Ureter (tissue), 1 donor: ENCODE results near the gene DDN. TPM values are rescaled to one million over a fixed set of nuclear protein-coding genes. Genes with fewer than 3 reads are reported as not detected.

Source experiments
- DNase-seq: peaks from one replicate; pipeline ENCODE4 v3.0.0-alpha.2; 2020; ENCODE audit warnings: low spot score
- total RNA-seq: library from RNA; stranded (reverse); gene quantifications from one replicate; pipeline ENCODE4 v1.2.4, GENCODE V29; 2023
- donor health status: DM: yes; HTN: yes; CAD: no.

Gene DDN
- 0.10 TPM for total RNA-seq

GRCh38 chr12:48999371-49000131 lies at the start of gene DDN:
TSS of gene DDN (minus strand) at chr12:48999375. CDS start at chr12:48999287, 88 bp downstream.
- no peak for DNase-seq

GRCh38 chr12:49048953-49049352 lies 49.8 kb upstream of the DDN start:
- DNase-seq: no peak

GRCh38 chr12:49046129-49046895 lies 47.1 kb upstream of the DDN start:
- DNase-seq: no peak

GRCh38 chr12:49044660-49045059 lies 45.5 kb upstream of the DDN start:
- no peak for DNase-seq

GRCh38 chr12:49043856-49044258 lies 44.7 kb upstream of the DDN start:
- DNase-seq: no peak

GRCh38 chr12:49043241-49043640 lies 44.1 kb upstream of the DDN start:
- DNase-seq: no peak

GRCh38 chr12:49041881-49042484 lies 42.8 kb upstream of the DDN start:
- no peak for DNase-seq

- DNase-seq: no peak
These were observed 42.1 kb upstream of the DDN start for GRCh38 chr12:49041036-49041880.

GRCh38 chr12:49040364-49040855 lies 41.2 kb upstream of the DDN start:
- no peak for DNase-seq

GRCh38 chr12:49039421-49040363 lies 40.5 kb upstream of the DDN start:
- DNase-seq: no peak

- DNase-seq: no peak
These were observed 39.2 kb upstream of the DDN start for GRCh38 chr12:49038291-49038955.

GRCh38 chr12:49037947-49038237 lies 38.7 kb upstream of the DDN start:
- no peak for DNase-seq

- DNase-seq: no peak
These were observed 38.2 kb upstream of the DDN start for GRCh38 chr12:49037111-49037946.

GRCh38 chr12:49036029-49036428 lies 36.9 kb upstream of the DDN start:
- DNase-seq: no peak

- no peak for DNase-seq
These were observed 35.1 kb upstream of the DDN start for GRCh38 chr12:49034286-49034622.

GRCh38 chr12:49033611-49034285 lies 34.6 kb upstream of the DDN start:
- no peak for DNase-seq

GRCh38 chr12:49032679-49033447 lies 33.7 kb upstream of the DDN start:
- DNase-seq: no peak

- DNase-seq: no peak
These were observed 33.1 kb upstream of the DDN start for GRCh38 chr12:49032276-49032675.
